SK-N-SH (cell line): ENCODE results near the gene FRRS1L.

ENCODE experiments used
- POLR2AphosphoS5 ChIP-seq: IDR thresholded peaks from 2 replicates; pipeline ENCODE4 v1.6.1; 2012; ENCODE audit warnings: low read depth, low read length
- RAD21 ChIP-seq: IDR thresholded peaks from 2 replicates; pipeline ENCODE4 v1.6.1; 2012; ENCODE audit warnings: mild to moderate bottlenecking, low read length
- SIN3A ChIP-seq: IDR thresholded peaks from 2 replicates; pipeline ENCODE4 v1.6.1; 2012; ENCODE audit warnings: low read depth, mild to moderate bottlenecking, low read length, moderate library complexity, borderline replicate concordance
- TF ChIP-seq, protein P1 (sequence below): fragments of 200-600 bp; sonication (generic); IDR thresholded peaks from 2 replicates; pipeline ENCODE4 v1.6.1; 2017; ENCODE audit warnings: antibody characterized with exemption, mild to moderate bottlenecking, moderate library complexity

DNA sequence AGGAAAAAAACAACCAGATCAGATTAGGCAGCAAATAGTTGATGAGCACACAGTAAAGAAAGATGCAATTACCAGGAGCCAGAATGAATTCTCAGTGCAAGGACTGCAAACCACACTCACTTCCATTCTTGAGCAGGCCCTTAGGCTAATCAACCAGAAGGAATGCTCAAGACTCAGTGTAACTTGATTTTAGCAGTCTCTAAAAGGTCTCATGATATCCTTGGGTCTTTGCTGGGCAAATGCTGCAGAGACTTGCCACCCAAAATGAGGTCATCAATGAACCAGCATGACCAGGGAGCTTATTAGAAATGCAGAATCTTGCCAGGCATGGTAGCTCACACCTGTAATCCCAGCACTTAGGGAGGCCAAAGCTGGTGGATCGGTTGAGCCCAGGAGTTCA, 27.2 kb downstream of the FRRS1L start:
- TF ChIP-seq POLR2AphosphoS5 (no peak), SIN3A (no peak), RAD21 (no peak)
- TF ChIP-seq, protein P1, sequence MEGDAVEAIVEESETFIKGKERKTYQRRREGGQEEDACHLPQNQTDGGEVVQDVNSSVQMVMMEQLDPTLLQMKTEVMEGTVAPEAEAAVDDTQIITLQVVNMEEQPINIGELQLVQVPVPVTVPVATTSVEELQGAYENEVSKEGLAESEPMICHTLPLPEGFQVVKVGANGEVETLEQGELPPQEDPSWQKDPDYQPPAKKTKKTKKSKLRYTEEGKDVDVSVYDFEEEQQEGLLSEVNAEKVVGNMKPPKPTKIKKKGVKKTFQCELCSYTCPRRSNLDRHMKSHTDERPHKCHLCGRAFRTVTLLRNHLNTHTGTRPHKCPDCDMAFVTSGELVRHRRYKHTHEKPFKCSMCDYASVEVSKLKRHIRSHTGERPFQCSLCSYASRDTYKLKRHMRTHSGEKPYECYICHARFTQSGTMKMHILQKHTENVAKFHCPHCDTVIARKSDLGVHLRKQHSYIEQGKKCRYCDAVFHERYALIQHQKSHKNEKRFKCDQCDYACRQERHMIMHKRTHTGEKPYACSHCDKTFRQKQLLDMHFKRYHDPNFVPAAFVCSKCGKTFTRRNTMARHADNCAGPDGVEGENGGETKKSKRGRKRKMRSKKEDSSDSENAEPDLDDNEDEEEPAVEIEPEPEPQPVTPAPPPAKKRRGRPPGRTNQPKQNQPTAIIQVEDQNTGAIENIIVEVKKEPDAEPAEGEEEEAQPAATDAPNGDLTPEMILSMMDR, result no peak
